Natural killer cell (primary cell): ENCODE data around the gene FSHR. TPM values are rescaled to one million over a fixed set of nuclear protein-coding genes. Genes with fewer than 3 reads are reported as not detected.

ENCODE experiments used
- ATAC-seq, 3 donors: fragments of 150-1000 bp in 2 of 3; fragments of 200-7000 bp in 1 of 3; cut with Tn5 transposase; 1 replicate in 1 of 3; 2 replicates in 2 of 3; pipeline ENCODE4 v1.10.0; 2021; ENCODE audit warnings: mild to moderate bottlenecking in 2 of 3, moderate library complexity in 2 of 3
- DNase-seq, 2 donors: peaks; one replicate each; pipeline versions ENCODE4 v3.0.0 to v3.0.0-alpha.2; 2013 to 2021; ENCODE audit warnings: mixed read lengths in 1 of 2
- H3K27ac ChIP-seq: one replicate; pipeline ENCODE4 v1.5.1; 2013; ENCODE audit warnings: mild to moderate bottlenecking, low read length
- H3K27me3 ChIP-seq: one replicate; pipeline ENCODE4 v1.6.1; 2013; ENCODE audit warnings: low read length; ENCODE audit not compliant: control insufficient read depth, insufficient read depth
- H3K36me3 ChIP-seq: one replicate; pipeline ENCODE4 v1.6.1; 2013; ENCODE audit warnings: low read length; ENCODE audit not compliant: control insufficient read depth, insufficient read depth
- H3K4me1 ChIP-seq: one replicate; pipeline ENCODE4 v1.6.1; 2013; ENCODE audit warnings: low read length; ENCODE audit not compliant: control insufficient read depth, insufficient read depth
- H3K4me3 ChIP-seq: one replicate; pipeline ENCODE4 v1.5.1; 2013; ENCODE audit warnings: low read length
- H3K9me3 ChIP-seq: one replicate; pipeline ENCODE4 v1.6.1; 2013; ENCODE audit warnings: low read length; ENCODE audit not compliant: control insufficient read depth, insufficient read depth
- H3K27ac Mint-ChIP-seq, 2 donors: one replicate each; pipeline ENCODE4 v1.8.0; 2022; ENCODE audit warnings: mild to moderate bottlenecking in 2 of 2, mixed read lengths in 2 of 2, moderate library complexity in 1 of 2
- H3K27me3 Mint-ChIP-seq, 2 donors: one replicate each; pipeline ENCODE4 v1.8.0; 2022; ENCODE audit warnings: low read depth in 2 of 2, mixed read lengths in 2 of 2
- H3K36me3 Mint-ChIP-seq: one replicate; pipeline ENCODE4 v1.8.0; 2022; ENCODE audit warnings: mixed read lengths
- H3K4me1 Mint-ChIP-seq, 2 donors: one replicate each; pipeline ENCODE4 v1.8.0; 2022; ENCODE audit warnings: mixed read lengths in 2 of 2
- H3K4me3 Mint-ChIP-seq: one replicate; pipeline ENCODE4 v1.8.0; 2022; ENCODE audit warnings: mild to moderate bottlenecking, moderate library complexity, mixed read lengths
- H3K9me3 Mint-ChIP-seq, 2 donors: one replicate each; pipeline ENCODE4 v1.8.0; 2022; ENCODE audit warnings: mixed read lengths in 2 of 2
- CTCF ChIP-seq: fragments of 200-600 bp; IDR thresholded peaks from one replicate; pipeline ENCODE4 v1.8.0; 2022; ENCODE audit warnings: antibody characterized with exemption
- WGBS: methylation state at CpG from one replicate; pipeline ENCODE4 v1.1.7; 2013; ENCODE audit warnings: missing lambda C conversion rate; ENCODE audit not compliant: insufficient coverage; 5-methylcytosine and 5-hydroxymethylcytosine counted together
- intact Hi-C: fragments of 100-400 bp; cut with micrococcal nuclease; formaldehyde crosslinking; loops from one replicate; pipeline ENCODE4 v1.14.2; 2022
- total RNA-seq, 4 donors: library from RNA; stranded (reverse); fragments of 120-200 nt in 1 of 4; gene quantifications; one replicate each; pipeline versions ENCODE4 v1.2.3 to v1.2.4, GENCODE V29; 2013 to 2022

FSHR gene
- total RNA-seq, 3 donors from 2014 or later (not counting 1 experiment from before 2014, with no cell fraction given), result not detected

- WGBS, result 73% methylated on average over 7 of the region's 7 CpGs
- no peak overlapping the region for H3K4me3 Mint-ChIP-seq
- DNase-seq (no peak), ATAC-seq (no peak)
- H3K9me3 ChIP-seq, result no peaks in the 10 kb centered on the region
- no peak overlapping the region for H3K27ac ChIP-seq
- no peaks in the 10 kb centered on the region for H3K36me3 Mint-ChIP-seq
- TF ChIP-seq CTCF, result no peak
- H3K4me1 ChIP-seq, result no peaks in the 10 kb centered on the region
- H3K4me1 Mint-ChIP-seq, result no peaks in the 10 kb centered on the region
- peaks cover 2 to 14% of the 10 kb centered on the region in 2 donors for H3K9me3 Mint-ChIP-seq
- no peak overlapping the region for H3K27ac Mint-ChIP-seq
- no peak overlapping the region for H3K4me3 ChIP-seq
- no peaks in the 10 kb centered on the region for H3K27me3 ChIP-seq
- H3K36me3 ChIP-seq, result no peaks in the 10 kb centered on the region
- no peaks in the 10 kb centered on the region for H3K27me3 Mint-ChIP-seq
- intact Hi-C loops, result no loop called here
Measured at GRCh38 chr2:49154891-49155290, 576 bp upstream of the FSHR start.

- Mint-ChIP-seq H3K4me3 (no peak overlapping the region), H3K27me3 (no peaks in the 10 kb centered on the region), H3K4me1 (no peaks in the 10 kb centered on the region), H3K36me3 (no peaks in the 10 kb centered on the region), H3K27ac (no peak overlapping the region), H3K9me3 (peaks cover 7 to 11% of the 10 kb centered on the region in 2 donors)
- Histone ChIP-seq H3K4me1 (no peaks in the 10 kb centered on the region), H3K36me3 (no peaks in the 10 kb centered on the region), H3K9me3 (no peaks in the 10 kb centered on the region), H3K27ac (no peak overlapping the region), H3K27me3 (no peaks in the 10 kb centered on the region), H3K4me3 (no peak overlapping the region)
- DNase-seq, result no peak
- no peak for ATAC-seq
- WGBS, result no CpG with 5 or more reads among the region's 2 CpGs
- TF ChIP-seq CTCF, result no peak
- intact Hi-C loops, result no loop called here
Measured at GRCh38 chr2:49153252-49153651, 1.1 kb downstream of the FSHR start.

GRCh38 chr2:49152824-49153223, 1.5 kb downstream of the FSHR start:
- H3K4me3 ChIP-seq, result no peak overlapping the region
- DNase-seq, result no peak
- no peak for TF ChIP-seq CTCF
- H3K9me3 ChIP-seq, result no peaks in the 10 kb centered on the region
- no peaks in the 10 kb centered on the region for H3K4me1 ChIP-seq
- H3K36me3 Mint-ChIP-seq, result no peaks in the 10 kb centered on the region
- H3K27ac Mint-ChIP-seq, result no peak overlapping the region
- H3K27me3 ChIP-seq, result no peaks in the 10 kb centered on the region
- peaks cover 7 to 11% of the 10 kb centered on the region in 2 donors for H3K9me3 Mint-ChIP-seq
- intact Hi-C loops, result no loop called here
- no peak for ATAC-seq
- H3K27me3 Mint-ChIP-seq, result no peaks in the 10 kb centered on the region
- no peaks in the 10 kb centered on the region for H3K36me3 ChIP-seq
- H3K4me3 Mint-ChIP-seq, result no peak overlapping the region
- no peaks in the 10 kb centered on the region for H3K4me1 Mint-ChIP-seq
- H3K27ac ChIP-seq, result no peak overlapping the region

- Mint-ChIP-seq H3K4me1 (no peaks in the 10 kb centered on the region), H3K9me3 (peaks cover 4 to 9% of the 10 kb centered on the region in 2 donors), H3K36me3 (no peaks in the 10 kb centered on the region), H3K4me3 (no peak overlapping the region), H3K27me3 (no peaks in the 10 kb centered on the region), H3K27ac (no peak overlapping the region)
- Histone ChIP-seq H3K4me3 (no peak overlapping the region), H3K9me3 (no peaks in the 10 kb centered on the region), H3K27me3 (no peaks in the 10 kb centered on the region), H3K36me3 (no peaks in the 10 kb centered on the region), H3K27ac (no peak overlapping the region), H3K4me1 (no peaks in the 10 kb centered on the region)
- 64% methylated on average over 2 of the region's 3 CpGs for WGBS
- ATAC-seq (no peak), DNase-seq (no peak)
- intact Hi-C loops, result no loop called here
- no peak for TF ChIP-seq CTCF
Measured at GRCh38 chr2:49146401-49146800, 7.9 kb downstream of the FSHR start.
